NB4 (cell line): ENCODE data around the gene ACVR2A.

Experiments used
- DNase-seq: peaks from one replicate; pipeline ENCODE4 v3.0.0; 2010; ENCODE audit warnings: low read depth
- H3K4me3 ChIP-seq: one replicate; pipeline ENCODE4 v1.5.1; 2011; ENCODE audit warnings: mild to moderate bottlenecking, low read depth, low read length, moderate library complexity
- CTCF ChIP-seq: IDR thresholded peaks from one replicate; pipeline ENCODE4 v1.5.1; 2012; ENCODE audit warnings: low read depth, low read length
- MAX ChIP-seq: IDR thresholded peaks from 2 replicates; pipeline ENCODE4 v1.6.1; 2011; ENCODE audit warnings: low read depth, low read length
- MYC ChIP-seq: IDR thresholded peaks from 2 replicates; pipeline ENCODE4 v1.6.1; 2011; ENCODE audit warnings: low read depth, low read length
- POLR2A ChIP-seq: IDR thresholded peaks from 2 replicates; pipeline ENCODE4 v1.6.1; 2011; ENCODE audit warnings: mild to moderate bottlenecking; ENCODE audit not compliant: insufficient read length; ENCODE audit errors: extremely low read depth

ACVR2A gene

GRCh38 chr2:147888680-147889079 is 43.9 kb downstream of the ACVR2A start:
- no peak for TF ChIP-seq POLR2A
- no peak for TF ChIP-seq CTCF
- no peak for TF ChIP-seq MAX
- no peak for TF ChIP-seq MYC
- DNase-seq: no peak
- no peak overlapping the region for H3K4me3 ChIP-seq

- H3K4me3 ChIP-seq: no peak overlapping the region
- no peak for DNase-seq
- TF ChIP-seq MYC: no peak
- TF ChIP-seq MAX: no peak
- TF ChIP-seq POLR2A: no peak
- no peak for TF ChIP-seq CTCF
Measured at GRCh38 chr2:147904051-147904450, 59.2 kb downstream of the ACVR2A start.

GRCh38 chr2:147909178-147909577 is 64.3 kb downstream of the ACVR2A start:
- no peak for DNase-seq
- H3K4me3 ChIP-seq: no peak overlapping the region
- TF ChIP-seq MYC (no peak), CTCF (no peak), MAX (no peak), POLR2A (no peak)

GRCh38 chr2:147910990-147911473 is 66.2 kb downstream of the ACVR2A start:
- no peak overlapping the region for H3K4me3 ChIP-seq
- peak; percentile 71 for DNase-seq
- peak; percentile 55 for TF ChIP-seq CTCF
- no peak for TF ChIP-seq POLR2A

- TF ChIP-seq POLR2A (no peak), MYC (no peak), CTCF (no peak), MAX (no peak)
- no peak overlapping the region for H3K4me3 ChIP-seq
- peak; percentile 7 for DNase-seq
Measured at GRCh38 chr2:147913701-147914480, 69.1 kb downstream of the ACVR2A start.

GRCh38 chr2:147916067-147916466 is 71.2 kb downstream of the ACVR2A start:
- DNase-seq: no peak
- TF ChIP-seq MYC: no peak
- TF ChIP-seq MAX: no peak
- no peak for TF ChIP-seq CTCF
- no peak for TF ChIP-seq POLR2A
- H3K4me3 ChIP-seq: no peak overlapping the region
